ENCODE data around the gene PRX. TPM values are rescaled to one million over a fixed set of nuclear protein-coding genes. Genes with fewer than 3 reads are reported as not detected.

The PRX gene
- total and polyA plus RNA-seq, 9 of the 15 experiments (the other 6 are each of a cell fraction or from before 2014, with no cell fraction given), result 0.65 to 3.5 (median 1.7) TPM; not detected in 2

- TF ChIP-seq ARID3A (IDR thresholded peaks at IDR 0.05; ENCODE audit: borderline replicate concordance, low read depth, low read length) (no peak), CHD4 (IDR thresholded peaks at IDR 0.05; ENCODE audit: insufficient read depth, insufficient replicate concordance, low read depth, low read length, poor library complexity, severe bottlenecking) (peak; percentile 83), HCFC1 (IDR thresholded peaks at IDR 0.05; ENCODE audit: low read depth, low read length) (peak; percentile 80), CBFB (CRISPR knock-in tag; IDR thresholded peaks at IDR 0.05) (no peak), MBD2 (IDR thresholded peaks at IDR 0.05; ENCODE audit: borderline replicate concordance, low read depth) (peak; percentile 57; the same call in 1 of the 2 replicates), CBX1 (IDR thresholded peaks at IDR 0.05; ENCODE audit: low read depth) (peak; percentile 49; the same call in 1 of the 2 replicates), ZNF785 (CRISPR knock-in tag; IDR thresholded peaks at IDR 0.05) (no peak), CHD2 (IDR thresholded peaks at IDR 0.05; ENCODE audit: low read depth, low read length) (peak; percentile 18; the same call in 1 of the 2 replicates), C11orf30 (IDR thresholded peaks at IDR 0.05; ENCODE audit: low read depth) (peak; percentile 82), MECOM (CRISPR knock-in tag; IDR thresholded peaks at IDR 0.05) (peak; percentile 72; the same call in 1 of the 2 replicates), GTF2F1 (IDR thresholded peaks at IDR 0.05; ENCODE audit: low read depth, low read length) (0 out of 2 replicates have a peak, but pooled peaks have one; percentile 42), ETV5 (CRISPR knock-in tag; IDR thresholded peaks at IDR 0.05; ENCODE audit: low read depth) (peak; percentile 83), RBM25 (IDR thresholded peaks at IDR 0.05; ENCODE audit: low read depth, low read length, severe bottlenecking) (peak; percentile 39), JUN (IDR thresholded peaks at IDR 0.05; ENCODE audit: borderline replicate concordance, low read depth, low read length) (peak; percentile 87; the same call in 1 of the 2 replicates), JUN (CRISPR knock-in tag; IDR thresholded peaks at IDR 0.05; ENCODE audit: borderline replicate concordance) (no peak), POLR2B (IDR thresholded peaks at IDR 0.05; ENCODE audit: low read depth, partially characterized antibody) (peak; percentile 72), DIDO1 (tag; IDR thresholded peaks at IDR 0.05; ENCODE audit: low read depth) (peak; percentile 82; the same call in 1 of the 2 replicates), RBFOX2 (IDR thresholded peaks at IDR 0.05; ENCODE audit: low read depth, low read length) (peak; percentile 90), EP300 (IDR thresholded peaks at IDR 0.05; ENCODE audit: low read length) (peak; percentile 56), ELF1 (tag; IDR thresholded peaks at IDR 0.05) (0 out of 2 replicates have a peak, but pooled peaks have one; percentile 42), HOXB6 (CRISPR knock-in tag; IDR thresholded peaks at IDR 0.05; ENCODE audit: borderline replicate concordance) (no peak), ZNF589 (CRISPR knock-in tag; IDR thresholded peaks at IDR 0.05; ENCODE audit: low read depth) (peak; percentile 59; the same call in 1 of the 2 replicates), NCOA6 (IDR thresholded peaks at IDR 0.05) (no peak), BACH1 (tag; IDR thresholded peaks at IDR 0.05) (no peak), SIN3A (IDR thresholded peaks at IDR 0.05; ENCODE audit: borderline replicate concordance in 2 of 2, control insufficient read depth in 1 of 2, low read depth in 2 of 2, low read length in 2 of 2) (peak; percentile 57 to 74; a peak in 3 of 4 replicates), CBX3 (IDR thresholded peaks at IDR 0.05; ENCODE audit: borderline replicate concordance in 1 of 2, low read length in 2 of 2) (peak in 1 of 2 experiments; percentile 59; a peak in 1 of 3 replicates), KDM1A (IDR thresholded peaks at IDR 0.05) (no peak), RAD51 (IDR thresholded peaks at IDR 0.05; ENCODE audit: borderline replicate concordance, low read depth) (peak; percentile 100)
Observed at GRCh38 chr19:40348125-40348913, 64.9 kb downstream of the PRX start, which contains the start of the genes C19orf47 and PLD3 (continued).
